Right atrium auricular region (tissue), 2 donors: ENCODE results near the gene UBIAD1. TPM values are rescaled to one million over a fixed set of nuclear protein-coding genes. Genes with fewer than 3 reads are reported as not detected.

Experiments
- DNase-seq: peaks from one replicate; pipeline ENCODE4 v3.0.0-alpha.2; 2019; ENCODE audit warnings: low spot score
- H3K27ac ChIP-seq, 2 donors: fragments of 200-600 bp; sonication (generic); 1 replicate in 1 of 2; 2 replicates in 1 of 2; pipeline ENCODE4 v1.5.1; 2016 to 2019
- H3K27me3 ChIP-seq, 2 donors: fragments of 200-600 bp; sonication (generic); one replicate each; pipeline versions ENCODE4 v1.5.1 to v1.6.0; 2017 to 2019
- H3K36me3 ChIP-seq: fragments of 200-600 bp; sonication (generic); one replicate; pipeline ENCODE4 v1.5.1; 2016
- H3K4me1 ChIP-seq, 2 donors: fragments of 200-600 bp; sonication (generic); one replicate each; pipeline versions ENCODE4 v1.5.1 to v1.6.0; 2017 to 2019
- H3K4me3 ChIP-seq, 2 donors: fragments of 200-600 bp; sonication (generic); 1 replicate in 1 of 2; 2 replicates in 1 of 2; pipeline ENCODE4 v1.5.1; 2017 to 2019; ENCODE audit warnings: mild to moderate bottlenecking in 1 of 2, moderate library complexity in 1 of 2
- H3K9me3 ChIP-seq, 2 donors: fragments of 200-600 bp; sonication (generic); one replicate each; pipeline ENCODE4 v1.5.1; 2019
- CTCF ChIP-seq, 2 donors: fragments of 200-600 bp; sonication (generic); IDR thresholded peaks; one replicate each; pipeline ENCODE4 v1.5.1; 2019; ENCODE audit warnings: antibody characterized with exemption in 2 of 2
- total RNA-seq, 2 donors: library from RNA; depleted of rRNA; stranded (reverse); fragments of >200 nt; gene quantifications; one replicate each; pipeline ENCODE4 v1.1.0, GENCODE V29; 2016

Gene UBIAD1
- total RNA-seq, 2 donors from 2014 or later: 12.0 to 13.9 TPM

- Histone ChIP-seq H3K4me3 (no peak overlapping the region), H3K27me3 (no peaks in the 10 kb centered on the region), H3K27ac (no peak overlapping the region), H3K9me3 (no peaks in the 10 kb centered on the region), H3K36me3 (peaks cover 33% of the 10 kb centered on the region), H3K4me1 (peaks cover 0 to 16% of the 10 kb centered on the region in 2 donors)
- no peak for TF ChIP-seq CTCF (IDR thresholded peaks at IDR 0.05)
- no peak for DNase-seq
These were observed 10.2 kb downstream of the UBIAD1 start for GRCh38 chr1:11283151-11283550.

- Histone ChIP-seq H3K27me3 (no peaks in the 10 kb centered on the region), H3K36me3 (peaks cover 23% of the 10 kb centered on the region), H3K27ac (no peak overlapping the region), H3K4me3 (no peak overlapping the region), H3K9me3 (no peaks in the 10 kb centered on the region), H3K4me1 (peaks cover 0 to 16% of the 10 kb centered on the region in 2 donors)
- TF ChIP-seq CTCF (IDR thresholded peaks at IDR 0.05): no peak
- no peak for DNase-seq
These were observed 11.8 kb downstream of the UBIAD1 start for GRCh38 chr1:11284784-11285183.

GRCh38 chr1:11285883-11286734 lies 13.1 kb downstream of the UBIAD1 start:
- no peak overlapping the region for H3K27ac ChIP-seq
- TF ChIP-seq CTCF (IDR thresholded peaks at IDR 0.05): no peak
- H3K4me3 ChIP-seq: no peak overlapping the region
- H3K9me3 ChIP-seq: no peaks in the 10 kb centered on the region
- no peak for DNase-seq
- peaks cover 23% of the 10 kb centered on the region for H3K36me3 ChIP-seq
- no peaks in the 10 kb centered on the region for H3K27me3 ChIP-seq
- H3K4me1 ChIP-seq: peaks cover 0 to 10% of the 10 kb centered on the region in 2 donors

GRCh38 chr1:11286735-11287410 lies 13.9 kb downstream of the UBIAD1 start:
- peaks cover 23% of the 10 kb centered on the region for H3K36me3 ChIP-seq

GRCh38 chr1:11289064-11289463 lies 16.1 kb downstream of the UBIAD1 start:
- no peak overlapping the region for H3K4me3 ChIP-seq
- H3K27me3 ChIP-seq: no peaks in the 10 kb centered on the region
- no peak overlapping the region for H3K27ac ChIP-seq
- no peaks in the 10 kb centered on the region for H3K9me3 ChIP-seq
- H3K4me1 ChIP-seq: no peaks in the 10 kb centered on the region
- no peak for TF ChIP-seq CTCF (IDR thresholded peaks at IDR 0.05)
- H3K36me3 ChIP-seq: peaks cover 17% of the 10 kb centered on the region
- DNase-seq: no peak

More at GRCh38 chr1:11286735-11287410, 13.9 kb downstream of the UBIAD1 start:
- Histone ChIP-seq H3K4me3 (no peak overlapping the region), H3K4me1 (peaks cover 0 to 5% of the 10 kb centered on the region in 2 donors), H3K27me3 (no peaks in the 10 kb centered on the region), H3K9me3 (no peaks in the 10 kb centered on the region), H3K27ac (no peak overlapping the region)
- DNase-seq: no peak
- no peak for TF ChIP-seq CTCF (IDR thresholded peaks at IDR 0.05)
